Body of pancreas (tissue), 4 donors: ENCODE results near the gene VAV2. TPM values are rescaled to one million over a fixed set of nuclear protein-coding genes. Genes with fewer than 3 reads are reported as not detected.

ENCODE experiments used
- ATAC-seq: fragments of 150-250 bp; one replicate; pipeline ENCODE4 v1.9.1; 2016
- DNase-seq, 4 donors: peaks; one replicate each; pipeline ENCODE4 v3.0.0-alpha.2; 2019
- H3K27ac ChIP-seq, 4 donors: fragments of 200-600 bp; sonication (generic); 1 replicate in 3 of 4; 2 replicates in 1 of 4; pipeline versions ENCODE4 v1.5.1 to v1.6.1; 2016 to 2019; ENCODE audit warnings: mild to moderate bottlenecking in 1 of 4, mixed read lengths in 1 of 4, moderate library complexity in 1 of 4
- H3K27me3 ChIP-seq, 2 donors: fragments of 200-600 bp; sonication (generic); one replicate each; pipeline ENCODE4 v1.6.0; 2016; ENCODE audit warnings: mild to moderate bottlenecking in 1 of 2
- H3K36me3 ChIP-seq, 2 donors: fragments of 200-600 bp; sonication (generic); replicated peaks in 1 of 2; 2 replicates each; pipeline ENCODE4 v1.5.1; 2016; ENCODE audit warnings: low read depth in 2 of 2; ENCODE audit not compliant: insufficient read depth in 1 of 2
- H3K4me1 ChIP-seq: fragments of 200-600 bp; sonication (generic); one replicate; pipeline ENCODE4 v1.6.0; 2016
- H3K4me3 ChIP-seq, 2 donors: fragments of 200-600 bp; sonication (generic); 1 replicate in 1 of 2; 2 replicates in 1 of 2; pipeline ENCODE4 v1.5.1; 2016 to 2019
- H3K9me3 ChIP-seq, 3 donors: fragments of 200-600 bp; sonication (generic); 1 replicate in 2 of 3; 2 replicates in 1 of 3; pipeline ENCODE4 v1.5.1; 2016
- POLR2A ChIP-seq, 3 donors: fragments of 450-650 bp; IDR thresholded peaks; one replicate each; pipeline ENCODE4 v1.6.1; 2016; ENCODE audit warnings: antibody characterized with exemption in 3 of 3, mild to moderate bottlenecking in 2 of 3
- WGBS, 2 donors: methylation state at CpG; one replicate each; pipeline ENCODE4 v1.1.5; 2017; 5-methylcytosine and 5-hydroxymethylcytosine counted together
- intact Hi-C: fragments of 100-400 bp; cut with DNase I; formaldehyde crosslinking; loops from one replicate; pipeline ENCODE4 v1.15.1; 2023
- total RNA-seq, 2 donors: library from RNA; depleted of rRNA; stranded (reverse); fragments of >200 nt; gene quantifications; one replicate each; pipeline ENCODE4 v1.1.0, GENCODE V29; 2016
- TF ChIP-seq, protein P1 (sequence below), 7 experiments: fragments of 450-650 bp in 4 of 7; fragments of 200-600 bp in 3 of 7; sonication (generic) in 3 of 7; IDR thresholded peaks; one replicate each; pipeline ENCODE4 v1.5.1; 2016 to 2019; ENCODE audit warnings: antibody characterized with exemption in 7 of 7

The VAV2 gene
- total RNA-seq, 2 donors from 2014 or later: 31.6 to 32.3 TPM

GRCh38 chr9:134030821-134031470 lies 38.8 kb upstream of the VAV2 start:
- Histone ChIP-seq H3K36me3 (peaks cover 3 to 22% of the 10 kb centered on the region in 2 donors), H3K9me3 (no peaks in the 10 kb centered on the region), H3K27ac (no peak overlapping the region), H3K4me1 (peaks cover 5% of the 10 kb centered on the region), H3K4me3 (no peak overlapping the region), H3K27me3 (no peaks in the 10 kb centered on the region)
- no peak for ATAC-seq
- 88% methylated on average over 19 to 29 of the region's 29 CpGs for WGBS, 2 donors
- intact Hi-C loops: no loop called here
- no peak for DNase-seq
- TF ChIP-seq POLR2A (IDR thresholded peaks at IDR 0.05): no peak
- TF ChIP-seq, protein P1, sequence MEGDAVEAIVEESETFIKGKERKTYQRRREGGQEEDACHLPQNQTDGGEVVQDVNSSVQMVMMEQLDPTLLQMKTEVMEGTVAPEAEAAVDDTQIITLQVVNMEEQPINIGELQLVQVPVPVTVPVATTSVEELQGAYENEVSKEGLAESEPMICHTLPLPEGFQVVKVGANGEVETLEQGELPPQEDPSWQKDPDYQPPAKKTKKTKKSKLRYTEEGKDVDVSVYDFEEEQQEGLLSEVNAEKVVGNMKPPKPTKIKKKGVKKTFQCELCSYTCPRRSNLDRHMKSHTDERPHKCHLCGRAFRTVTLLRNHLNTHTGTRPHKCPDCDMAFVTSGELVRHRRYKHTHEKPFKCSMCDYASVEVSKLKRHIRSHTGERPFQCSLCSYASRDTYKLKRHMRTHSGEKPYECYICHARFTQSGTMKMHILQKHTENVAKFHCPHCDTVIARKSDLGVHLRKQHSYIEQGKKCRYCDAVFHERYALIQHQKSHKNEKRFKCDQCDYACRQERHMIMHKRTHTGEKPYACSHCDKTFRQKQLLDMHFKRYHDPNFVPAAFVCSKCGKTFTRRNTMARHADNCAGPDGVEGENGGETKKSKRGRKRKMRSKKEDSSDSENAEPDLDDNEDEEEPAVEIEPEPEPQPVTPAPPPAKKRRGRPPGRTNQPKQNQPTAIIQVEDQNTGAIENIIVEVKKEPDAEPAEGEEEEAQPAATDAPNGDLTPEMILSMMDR (IDR thresholded peaks at IDR 0.05): no peak

GRCh38 chr9:134029248-134030226 lies 37.4 kb upstream of the VAV2 start:
- TF ChIP-seq, protein P1 (IDR thresholded peaks at IDR 0.05): no peak
- TF ChIP-seq POLR2A (IDR thresholded peaks at IDR 0.05): no peak
- Histone ChIP-seq H3K27me3 (no peaks in the 10 kb centered on the region), H3K9me3 (no peaks in the 10 kb centered on the region), H3K4me1 (peaks cover 7% of the 10 kb centered on the region), H3K27ac (no peak overlapping the region), H3K4me3 (no peak overlapping the region), H3K36me3 (peaks cover 3 to 9% of the 10 kb centered on the region in 2 donors)
- ATAC-seq: no peak
- intact Hi-C loops: no loop called here
- 88 to 92% methylated on average over 12 to 21 of the region's 21 CpGs for WGBS, 2 donors
- DNase-seq: no peak

DNA sequence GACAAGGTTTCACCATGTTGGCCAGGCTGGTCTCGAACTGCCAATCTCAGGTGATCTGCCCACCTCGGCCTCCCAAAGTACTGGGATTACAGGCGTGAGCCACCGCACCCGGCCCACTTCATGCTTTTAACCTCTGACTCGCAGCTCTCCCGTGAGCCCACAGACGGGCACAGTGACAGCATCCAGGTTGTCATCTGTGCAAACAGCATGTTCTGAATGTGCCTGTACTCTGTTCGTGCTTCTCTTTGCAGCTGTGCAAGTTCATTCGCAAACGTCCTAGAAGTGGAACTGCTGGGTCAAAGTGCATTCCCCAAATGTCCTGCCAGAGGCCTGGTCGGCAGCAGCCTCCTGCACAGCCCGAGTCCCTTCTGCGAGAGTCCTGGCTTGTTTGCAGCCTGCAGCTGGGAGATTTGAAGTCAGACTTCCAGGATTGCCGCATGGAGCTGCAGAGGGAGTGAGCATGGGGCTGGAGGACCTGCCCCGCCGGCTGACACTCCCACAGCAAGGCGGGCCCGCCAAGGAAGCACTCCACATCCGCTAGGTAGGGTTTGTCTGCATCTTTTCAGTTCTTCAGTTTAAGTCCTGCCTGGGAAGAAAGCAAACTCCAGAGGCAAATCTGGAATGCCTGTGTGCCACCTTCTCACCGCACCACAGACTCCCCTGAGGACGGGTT lies 36.6 kb upstream of the VAV2 start:
- Histone ChIP-seq H3K9me3 (no peaks in the 10 kb centered on the region), H3K27ac (no peak overlapping the region), H3K36me3 (peaks cover 3 to 7% of the 10 kb centered on the region in 2 donors), H3K4me3 (no peak overlapping the region), H3K4me1 (peaks cover 7% of the 10 kb centered on the region), H3K27me3 (no peaks in the 10 kb centered on the region)
- intact Hi-C loops: no loop called here
- WGBS, 2 donors: 86 to 92% methylated on average over 8 to 22 of the region's 22 CpGs
- ATAC-seq (no peak), DNase-seq (no peak)
- TF ChIP-seq, protein P1 (IDR thresholded peaks at IDR 0.05): no peak
- TF ChIP-seq POLR2A (IDR thresholded peaks at IDR 0.05): no peak

DNA sequence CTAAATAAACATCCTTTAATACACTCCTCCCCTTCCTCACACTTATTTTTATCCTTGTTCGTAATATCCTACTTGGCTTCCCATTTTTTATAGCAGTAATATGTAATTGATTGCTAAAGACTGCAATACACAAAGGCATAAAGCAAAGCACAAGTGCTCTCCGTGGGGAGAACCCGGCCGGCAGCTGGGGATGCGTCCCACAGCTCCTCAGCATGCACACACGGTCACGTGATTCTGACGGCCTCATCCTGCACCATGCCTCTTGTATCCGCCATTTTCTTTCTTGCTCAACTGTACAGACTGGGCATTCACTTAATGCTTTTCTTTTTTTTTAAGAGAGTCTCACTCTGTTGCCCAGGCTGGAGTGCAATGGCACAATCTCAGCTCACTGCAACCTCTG lies 36.0 kb upstream of the VAV2 start:
- peaks cover 3 to 5% of the 10 kb centered on the region in 2 donors for H3K36me3 ChIP-seq
- DNase-seq: no peak

GRCh38 chr9:134027561-134027960 lies 35.4 kb upstream of the VAV2 start:
- Histone ChIP-seq H3K9me3 (no peaks in the 10 kb centered on the region), H3K36me3 (peaks cover 3 to 5% of the 10 kb centered on the region in 2 donors), H3K27ac (no peak overlapping the region), H3K4me3 (no peak overlapping the region), H3K4me1 (peaks cover 7% of the 10 kb centered on the region), H3K27me3 (no peaks in the 10 kb centered on the region)
- no peak for TF ChIP-seq POLR2A (IDR thresholded peaks at IDR 0.05)
- TF ChIP-seq, protein P1 (IDR thresholded peaks at IDR 0.05): no peak
- no peak for ATAC-seq
- no peak for DNase-seq
- 94 to 95% methylated on average over 7 of the region's 7 CpGs for WGBS, 2 donors
- intact Hi-C loops: no loop called here

More for the DNA sequence above, 36.0 kb upstream of the VAV2 start:
- intact Hi-C loops: no loop called here
- 90 to 92% methylated on average over 9 of the region's 9 CpGs for WGBS, 2 donors
- no peaks in the 10 kb centered on the region for H3K9me3 ChIP-seq
- no peaks in the 10 kb centered on the region for H3K27me3 ChIP-seq
- TF ChIP-seq POLR2A (IDR thresholded peaks at IDR 0.05): no peak
- no peak overlapping the region for H3K4me3 ChIP-seq
- no peak overlapping the region for H3K27ac ChIP-seq
- no peak for ATAC-seq
- H3K4me1 ChIP-seq: peaks cover 7% of the 10 kb centered on the region
